ENCODE measurements around the gene PCP2.
"Not testable (repeated sequence)": the region's sequence is repeated elsewhere in the genome, so short reads cannot be mapped to it uniquely, and the experiment has no call there.

PCP2 gene

DNA sequence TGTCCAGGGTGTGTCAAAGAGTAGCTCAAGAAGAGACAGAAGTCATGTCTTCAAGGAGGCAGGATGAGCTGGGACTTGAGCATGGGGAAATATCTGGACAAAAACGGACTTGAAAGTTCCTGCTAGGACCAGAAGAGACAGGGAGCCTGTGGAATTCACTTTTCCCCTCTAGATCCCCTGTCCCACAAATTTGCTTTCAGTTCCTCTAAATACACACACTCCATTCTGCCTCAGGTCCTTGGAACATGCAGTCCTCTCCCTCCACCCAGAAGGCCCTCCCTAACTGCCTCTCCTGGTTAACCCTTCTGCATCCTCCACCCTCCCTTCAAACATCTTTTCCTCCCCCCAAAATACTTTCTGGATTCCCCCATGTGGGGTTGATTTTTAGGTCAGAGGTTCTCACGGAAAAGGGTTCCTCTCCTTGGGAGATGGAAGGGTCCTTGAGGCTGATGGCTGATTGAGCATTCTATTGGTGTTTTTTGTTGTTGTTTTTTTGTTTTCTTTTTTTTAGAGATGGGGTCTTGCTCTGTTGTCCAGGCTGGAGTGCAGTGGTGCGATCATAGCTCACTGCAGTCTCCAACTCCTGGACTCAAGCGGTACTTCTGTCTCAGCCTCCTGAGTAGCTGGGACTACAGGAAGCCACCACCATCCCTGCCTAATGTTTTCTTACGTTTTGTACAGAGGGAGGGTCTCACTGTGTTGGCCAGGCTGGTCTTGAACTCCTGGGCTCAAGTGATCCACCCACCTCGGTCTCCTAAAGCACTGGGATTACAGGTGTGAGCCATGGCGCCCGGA, 28.4 kb upstream of the PCP2 start:
- no peak for DNase-seq (ENCODE audit: low spot score)

- DNase-seq (ENCODE audit: low spot score) = no peak
These were observed 24.7 kb upstream of the PCP2 start for GRCh38 chr19:7658219-7658686.

DNA sequence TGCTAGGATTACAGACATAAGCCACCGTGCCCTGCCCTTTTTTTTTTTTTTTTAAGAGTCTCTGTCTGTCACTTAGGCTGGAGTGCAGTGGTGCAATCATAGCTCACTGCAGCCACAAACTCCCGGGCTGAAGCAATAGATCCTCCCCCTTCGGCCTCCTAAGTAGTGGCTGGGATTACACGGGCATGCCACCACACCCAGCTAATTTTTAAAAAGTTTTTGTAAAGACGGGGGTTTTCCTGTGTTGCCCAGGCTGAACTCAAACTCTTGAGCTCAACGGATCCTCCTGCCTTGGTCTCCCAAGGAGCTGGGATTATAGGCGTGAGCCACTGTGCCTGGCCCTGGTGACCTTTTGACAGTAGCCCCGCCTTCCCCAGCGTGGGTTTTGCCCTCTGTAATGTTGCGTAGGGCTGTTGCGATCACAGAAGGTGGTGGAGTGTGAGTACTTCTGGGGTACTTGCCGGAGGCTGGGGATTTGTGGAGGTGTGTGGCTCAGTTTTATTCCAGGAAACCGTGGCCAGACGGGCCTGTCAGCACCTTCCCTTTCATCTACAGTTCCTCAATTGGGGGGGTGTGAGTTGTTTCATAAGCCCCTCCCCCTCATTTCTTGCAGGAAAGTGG, 23.7 kb upstream of the PCP2 start:
- no peak for DNase-seq (ENCODE audit: low spot score)

DNA sequence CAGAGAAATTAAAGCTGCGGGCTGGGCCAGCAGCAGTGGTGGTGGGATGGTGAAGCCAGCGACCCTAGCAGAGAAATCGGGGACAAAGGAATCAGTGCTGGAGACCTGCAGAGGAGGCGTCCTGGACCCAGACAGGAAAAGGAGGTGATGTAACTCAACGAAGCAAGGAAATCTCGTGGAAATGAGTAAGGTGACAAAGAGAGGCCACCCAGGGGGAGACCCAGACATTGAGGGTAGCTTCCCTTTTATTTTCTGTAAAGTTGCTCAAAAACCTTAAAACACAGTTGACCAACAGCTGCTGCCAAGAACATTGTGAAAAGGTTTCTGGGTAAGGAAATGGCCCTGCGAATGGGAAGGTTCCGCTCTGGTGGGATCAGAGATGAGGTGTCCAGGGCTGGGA, 22.1 kb upstream of the PCP2 start:
- no peak for DNase-seq (ENCODE audit: low spot score)

DNA sequence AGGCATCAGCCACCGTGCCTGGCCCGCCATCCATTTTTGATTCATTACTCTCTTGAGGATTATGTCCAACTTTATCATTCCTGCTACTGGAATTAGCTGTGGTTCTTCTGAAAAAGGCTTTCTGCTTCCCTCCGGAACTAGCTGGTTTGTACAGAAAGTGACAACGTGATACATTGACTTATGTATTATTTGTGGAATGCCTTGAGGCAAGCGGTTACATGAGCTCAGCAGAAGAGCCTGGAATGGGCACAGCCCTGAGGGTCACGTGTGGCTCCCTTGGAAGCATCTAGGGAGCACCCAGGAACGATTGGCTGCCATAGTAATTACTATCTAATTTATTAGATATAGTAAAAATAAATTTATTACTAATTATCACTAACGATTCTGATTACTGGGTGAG, 20.9 kb upstream of the PCP2 start:
- DNase-seq (ENCODE audit: low spot score) = no peak

DNA sequence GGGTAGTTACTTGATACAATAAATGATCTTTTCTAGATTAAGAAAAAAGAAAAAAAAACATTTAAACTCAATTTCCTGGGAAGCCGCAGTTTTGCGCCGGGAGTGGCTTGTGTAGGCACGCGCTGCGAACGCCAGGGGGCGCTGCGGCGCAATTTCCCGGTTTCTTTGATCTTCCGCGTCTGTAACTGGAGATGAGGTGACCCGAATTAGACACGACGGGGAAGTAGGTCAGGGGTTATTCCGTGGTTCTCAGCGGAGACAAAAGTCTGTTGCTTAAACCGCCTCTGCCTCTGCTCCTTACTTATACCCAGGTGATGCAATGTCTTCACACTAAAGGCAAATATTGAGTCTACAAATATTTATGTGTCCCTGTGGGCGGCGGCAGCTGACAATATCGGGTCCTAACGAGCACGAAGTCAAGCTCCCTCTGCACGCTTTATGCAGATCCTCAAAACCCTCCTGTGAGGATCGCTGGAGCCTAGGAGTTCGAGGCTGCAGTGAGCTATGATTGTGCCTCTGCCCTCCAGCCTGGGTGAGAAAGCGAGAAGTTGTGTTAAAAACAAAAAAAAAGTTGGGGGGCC, 18.6 kb upstream of the PCP2 start:
- DNase-seq (ENCODE audit: low spot score) = peak; percentile 86

DNA sequence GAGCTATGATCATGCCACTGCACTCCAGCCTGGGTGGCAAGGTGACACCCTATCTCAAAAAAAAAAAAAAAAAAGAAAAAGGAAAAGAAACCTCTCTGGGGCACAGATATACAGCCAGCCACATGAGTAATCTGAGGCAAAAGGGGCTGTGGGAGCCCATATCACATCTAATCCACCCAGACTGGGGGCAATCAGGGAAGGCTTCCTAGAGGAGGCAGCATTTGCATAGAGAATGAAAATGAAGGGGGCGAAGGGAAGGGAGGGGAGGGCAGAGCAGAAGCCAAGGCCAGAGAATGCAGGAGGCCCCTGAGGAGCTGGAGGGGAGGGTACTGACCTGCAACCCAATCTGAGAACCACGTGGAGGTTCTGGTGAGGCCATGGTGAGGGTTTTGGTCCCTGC, 16.6 kb upstream of the PCP2 start:
- DNase-seq (ENCODE audit: low spot score) = no peak

DNA sequence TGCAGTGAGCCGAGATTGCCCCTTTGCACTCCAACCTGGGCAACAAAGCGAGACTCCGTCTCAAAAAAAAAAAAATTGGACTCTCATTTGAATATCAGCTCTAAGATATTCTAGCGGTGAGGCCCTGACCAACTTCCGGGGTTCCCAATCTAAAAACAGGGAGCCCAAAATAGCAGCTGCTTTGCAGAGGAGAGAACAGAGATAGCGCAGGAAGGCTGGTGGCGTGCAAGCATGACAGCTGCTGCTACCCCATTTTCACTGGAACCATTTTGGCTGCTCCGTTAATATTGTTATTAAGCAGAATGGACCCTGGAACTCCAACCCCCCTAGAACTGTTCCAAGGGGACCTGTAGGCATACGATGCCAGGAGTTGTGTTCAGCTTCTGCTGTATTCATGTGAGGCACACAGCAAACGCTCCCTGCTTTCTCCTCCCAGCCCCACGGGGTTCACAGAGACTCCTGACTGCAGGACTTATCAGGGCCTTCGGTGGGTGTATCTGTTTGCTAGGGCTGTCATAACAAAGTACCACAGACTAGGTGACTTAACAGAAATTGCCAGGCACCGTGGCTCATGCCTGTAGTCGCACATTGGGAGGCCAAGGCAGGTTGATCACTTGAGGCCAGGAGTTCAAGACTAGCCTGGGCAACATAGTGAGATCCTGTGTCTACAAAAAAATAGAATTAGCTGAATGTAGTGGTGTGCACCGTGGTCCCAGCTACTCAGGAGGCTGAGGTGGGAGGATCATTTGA, 14.9 kb upstream of the PCP2 start:
- no peak for DNase-seq (ENCODE audit: low spot score)

DNA sequence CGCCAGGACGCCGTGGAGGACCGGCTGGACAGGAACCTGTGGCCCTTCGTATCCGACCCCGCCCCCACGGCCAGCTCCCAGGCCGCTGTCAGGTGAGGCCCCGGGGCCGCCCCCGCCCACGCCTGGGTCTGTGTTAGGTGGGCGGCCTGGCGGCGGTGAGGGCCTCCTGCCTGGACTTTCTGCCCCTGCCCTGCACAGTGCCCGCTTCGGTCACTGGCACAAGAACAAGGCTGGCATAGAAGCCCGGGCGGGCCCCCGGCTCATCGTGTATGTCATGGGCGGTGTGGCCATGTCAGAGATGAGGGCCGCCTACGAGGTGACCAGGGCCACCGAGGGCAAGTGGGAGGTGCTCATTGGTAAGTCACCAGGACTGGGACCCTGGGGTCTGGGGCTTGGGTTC, 13.6 kb upstream of the PCP2 start:
- no peak for DNase-seq (ENCODE audit: low spot score)

- no peak for DNase-seq (ENCODE audit: low spot score)
These were observed 12.8 kb upstream of the PCP2 start for GRCh38 chr19:7646426-7646700.

- peak; percentile 65 for DNase-seq (ENCODE audit: low spot score)
These were observed 12.3 kb upstream of the PCP2 start for GRCh38 chr19:7645656-7646425.

DNA sequence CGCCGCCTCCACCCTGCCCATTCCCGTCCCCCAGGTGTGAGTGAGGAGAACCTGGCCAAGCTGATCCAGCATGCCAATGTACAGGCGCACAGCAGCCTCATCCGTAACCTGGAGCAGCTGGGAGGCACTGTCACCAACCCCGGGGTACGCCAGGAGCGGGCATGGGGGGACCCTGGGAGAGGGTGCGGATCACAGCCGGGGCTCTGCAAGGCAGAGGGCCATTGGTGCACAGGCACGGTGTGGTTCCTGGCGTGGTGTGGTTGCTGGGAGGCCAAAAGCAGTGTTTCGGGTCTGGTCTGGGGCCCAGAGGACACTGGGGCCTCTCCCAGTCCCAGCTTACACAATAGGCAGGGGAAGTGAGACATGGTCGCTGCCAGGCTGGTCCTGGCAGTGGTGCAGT, 11.6 kb upstream of the PCP2 start:
- DNase-seq (ENCODE audit: low spot score) = no peak

- DNase-seq (ENCODE audit: low spot score) = no peak
These were observed 11.0 kb upstream of the PCP2 start for GRCh38 chr19:7644550-7644877.

GRCh38 chr19:7643629-7644549, 10.4 kb upstream of the PCP2 start:
- not testable (repeated sequence) for DNase-seq (ENCODE audit: low spot score)

DNA sequence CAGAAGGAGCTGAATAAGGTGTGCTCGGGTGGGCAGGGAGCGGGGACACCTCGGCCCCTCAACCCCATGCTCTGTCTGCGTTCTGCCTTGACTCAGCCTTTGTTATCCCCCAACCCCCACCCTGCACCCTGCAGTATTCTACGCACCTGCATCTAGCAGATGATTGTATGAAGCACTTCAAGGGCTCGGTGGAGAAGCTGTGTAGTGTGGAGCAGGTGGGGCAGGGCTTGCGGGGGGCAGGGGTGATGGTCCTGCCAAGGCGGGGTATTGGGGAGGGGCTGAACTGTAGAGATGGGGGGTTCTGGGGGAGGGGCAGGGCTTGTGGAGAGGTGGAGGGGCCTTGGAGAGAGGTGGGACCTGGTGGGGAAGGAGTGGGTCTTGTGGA, 9.5 kb upstream of the PCP2 start:
- no peak for DNase-seq (ENCODE audit: low spot score)

GRCh38 chr19:7642295-7643030, 8.9 kb upstream of the PCP2 start:
- no peak for DNase-seq (ENCODE audit: low spot score)

GRCh38 chr19:7641290-7642276, 8.1 kb upstream of the PCP2 start:
- no peak for DNase-seq (ENCODE audit: low spot score)

- DNase-seq (ENCODE audit: low spot score) = no peak
These were observed 7.3 kb upstream of the PCP2 start for GRCh38 chr19:7640803-7641202.

- no peak for DNase-seq (ENCODE audit: low spot score)
These were observed 6.4 kb upstream of the PCP2 start for GRCh38 chr19:7639863-7640348.

All from D341Med (cell line).